K562 (cell line): Measurements from ENCODE around the gene PNMT. TPM values are rescaled to one million over a fixed set of nuclear protein-coding genes. Genes with fewer than 3 reads are reported as not detected.

ENCODE experiments used
- ATAC-seq: fragments of 200-7000 bp; cut with Tn5 transposase; 3 replicates; pipeline ENCODE4 v1.9.1; 2020; ENCODE audit warnings: moderate library complexity
- BruUV-seq: library from RNA; stranded (reverse); fragments of 400-500 nt; replicated peaks from 2 replicates; lab custom pipeline; 2021; lab: Mats Ljungman, UMichigan
- CTCF ChIA-PET: fragments of 300-600 bp; formaldehyde crosslinking; extraction: SDS; loops from one replicate; lab custom pipeline; 2021; ENCODE audit warnings: low intra/inter-chr PET ratio; lab: Yijun Ruan, JAX
- POLR2A ChIA-PET: fragments of 300-600, 350-650 bp; sonication (Branson Sonifier 250); formaldehyde crosslinking; extraction: SDS; loops from one replicate; lab custom pipeline; 2021; ENCODE audit warnings: antibody characterized with exemption, inconsistent platforms; lab: Yijun Ruan, JAX
- DNase-seq, 4 experiments: peaks; one replicate each; pipeline versions ENCODE4 v3.0.0 to v3.0.0-alpha.2; 2011 to 2018; ENCODE audit warnings: low spot score in 3 of 4, mixed read lengths in 3 of 4; ENCODE audit errors: extremely low read depth in 1 of 4
- FAIRE-seq: peaks from 2 replicates; lab custom pipeline; 2011; peaks lifted over from hg19 to GRCh38; lab: Jason Lieb, UNC
- H2AFZ ChIP-seq: 2 replicates; pipeline ENCODE4 v1.6.0; 2011; ENCODE audit warnings: low read depth, low read length, control low read depth, inconsistent platforms
- H3K27ac ChIP-seq: fragments of 200-600 bp; 3 replicates; pipeline ENCODE4 v1.8.0; 2011; ENCODE audit warnings: low read depth, mild to moderate bottlenecking, control low read depth, inconsistent platforms, low read length, moderate library complexity, mixed read lengths; ENCODE audit errors: extremely low read depth
- H3K27me3 ChIP-seq, 2 experiments: fragments of 300-600 bp in 1 of 2; 2 replicates in 1 of 2; 3 replicates in 1 of 2; pipeline versions ENCODE4 v1.6.0 to v1.8.0; 2011; ENCODE audit warnings: inconsistent platforms in 2 of 2, low read length in 2 of 2, mild to moderate bottlenecking in 1 of 2, mixed read lengths in 1 of 2, moderate library complexity in 1 of 2; ENCODE audit not compliant: control insufficient read depth in 2 of 2, insufficient read depth in 2 of 2
- H3K36me3 ChIP-seq: fragments of 300-600 bp; 3 replicates; pipeline ENCODE4 v1.8.0; 2011; ENCODE audit warnings: mild to moderate bottlenecking, low read length, inconsistent platforms; ENCODE audit not compliant: control insufficient read depth, insufficient read depth
- H3K4me1 ChIP-seq, 2 experiments: fragments of 200-600 bp in 1 of 2; replicated peaks in 1 of 2; 2 replicates in 1 of 2; 3 replicates in 1 of 2; pipeline versions ENCODE4 v1.5.1 to v1.8.0; 2011; ENCODE audit warnings: inconsistent platforms in 2 of 2, low read length in 2 of 2, mild to moderate bottlenecking in 1 of 2, mixed read lengths in 1 of 2, moderate library complexity in 1 of 2; ENCODE audit not compliant: control insufficient read depth in 2 of 2, insufficient read depth in 2 of 2
- H3K4me2 ChIP-seq: 2 replicates; pipeline ENCODE4 v1.6.1; 2011; ENCODE audit warnings: low read length, control low read depth, inconsistent platforms, mixed read lengths; ENCODE audit not compliant: insufficient read depth
- H3K4me3 ChIP-seq: fragments of 200-600 bp; sonication (generic), shearing (Covaris generic); 2 replicates; pipeline ENCODE4 v1.5.1; 2016; ENCODE audit warnings: control low read depth, inconsistent platforms
- H3K79me2 ChIP-seq: fragments of 200-600 bp; 3 replicates; pipeline ENCODE4 v1.8.0; 2011; ENCODE audit warnings: low read length, inconsistent platforms; ENCODE audit not compliant: control insufficient read depth, insufficient read depth
- H3K9ac ChIP-seq, 2 experiments: 2 replicates each; pipeline versions ENCODE4 v1.6.0 to v1.6.1; 2011; ENCODE audit warnings: low read depth in 2 of 2, low read length in 2 of 2, control low read depth in 1 of 2, inconsistent platforms in 1 of 2, mild to moderate bottlenecking in 1 of 2, mixed read lengths in 1 of 2; ENCODE audit not compliant: insufficient read depth in 1 of 2
- H3K9me1 ChIP-seq: one replicate; pipeline ENCODE4 v1.6.0; 2011; ENCODE audit warnings: inconsistent platforms, mild to moderate bottlenecking, low read length, moderate library complexity; ENCODE audit not compliant: control insufficient read depth, insufficient read depth
- H3K9me3 ChIP-seq: replicated peaks from 2 replicates; pipeline ENCODE4 v1.5.1; 2011; ENCODE audit warnings: low read depth, low read length, inconsistent platforms; ENCODE audit not compliant: control insufficient read depth, insufficient read depth
- H4K20me1 ChIP-seq: replicated peaks from 2 replicates; pipeline ENCODE4 v1.6.1; 2011; ENCODE audit warnings: low read length, inconsistent platforms, mixed read lengths; ENCODE audit not compliant: control insufficient read depth, insufficient read depth
- ARID3A ChIP-seq: IDR thresholded peaks from 2 replicates; pipeline ENCODE4 v1.6.1; 2012; ENCODE audit warnings: low read depth, low read length, improper control_type of control experiment, borderline replicate concordance
- KLF6 ChIP-seq: fragments of 250-450 bp; sonication (Bioruptor Pico); IDR thresholded peaks from 2 replicates; pipeline ENCODE4 v1.4.0; 2020; ENCODE audit warnings: mild to moderate bottlenecking, moderate library complexity, borderline replicate concordance
- RAD21 ChIP-seq, 2 experiments: fragments of 250-450 bp in 1 of 2; fragments of 450-650 bp in 1 of 2; sonication (Bioruptor Pico) in 1 of 2; formaldehyde crosslinking in 1 of 2; IDR thresholded peaks in 1 of 2; conservative IDR thresholded peaks in 1 of 2; 2 replicates each; pipeline versions ENCODE4 v1.4.0 to v1.8.0; 2020 to 2022; ENCODE audit warnings: mild to moderate bottlenecking in 2 of 2, moderate library complexity in 1 of 2
- RCOR1 ChIP-seq, 2 experiments: IDR thresholded peaks; 2 replicates each; pipeline ENCODE4 v1.6.1; 2012; ENCODE audit warnings: low read depth in 2 of 2, low read length in 2 of 2, borderline replicate concordance in 1 of 2, improper control_type of control experiment in 1 of 2
- SMARCA5 ChIP-seq: fragments of 450-650 bp; IDR thresholded peaks from 2 replicates; pipeline ENCODE4 v1.6.1; 2016
- SP2 ChIP-seq: IDR thresholded peaks from 2 replicates; pipeline ENCODE4 v1.6.1; 2011; ENCODE audit warnings: mild to moderate bottlenecking, low read depth, low read length, moderate library complexity; ENCODE audit not compliant: poor library complexity, severe bottlenecking; ENCODE audit errors: extremely low read depth
- WGBS: fragments of 100-300 bp; shearing (Covaris generic); methylation state at CpG from one replicate; pipeline ENCODE4 v1.1.6; 2016; ENCODE audit warnings: low coverage, mixed read lengths; ENCODE audit not compliant: insufficient coverage; ENCODE audit errors: missing lambda C conversion rate; 5-methylcytosine and 5-hydroxymethylcytosine counted together
- in situ Hi-C: fragments of 300-500 bp; cut with MboI; formaldehyde crosslinking; loops from 4 replicates; pipeline ENCODE4 v1.15.0; 2018; ENCODE audit warnings: inconsistent platforms, mixed read lengths
- intact Hi-C: fragments of 100-400 bp; cut with micrococcal nuclease; formaldehyde crosslinking; loops from 2 replicates; pipeline ENCODE4 v1.14.2; 2022
- polyA plus RNA-seq, 8 experiments: library from polyadenylated mRNA; depleted of rRNA in 4 of 8; stranded (reverse) in 5 of 8; unstranded in 3 of 8; fragments of >200 nt; fragmentation: Nextera tagmentation in 2 of 8; fragmentation: Illumina TruSeq in 1 of 8; extraction: Ambion mirVana in 2 of 8; extraction: Trizol in 1 of 8; gene quantifications; 2 replicates each; pipeline versions ENCODE4 v1.2.1 to v1.2.3, GENCODE V29; 2011 to 2014; ENCODE audit warnings: inconsistent platforms in 1 of 8, missing spikeins in 1 of 8
- total RNA-seq, 7 experiments: library from RNA; depleted of rRNA in 6 of 7; stranded (reverse); fragments of >200 nt in 6 of 7; fragmentation: Illumina TruSeq in 2 of 7; extraction: Trizol in 2 of 7; gene quantifications; 2 replicates each; pipeline versions ENCODE4 v1.2.1 to v1.2.3, GENCODE V29; 2011 to 2021; ENCODE audit warnings: low replicate concordance in 1 of 7
- TF ChIP-seq, protein P1 (sequence below): fragments of 450-650 bp; IDR thresholded peaks from 2 replicates; pipeline ENCODE4 v1.6.1; 2017; ENCODE audit warnings: antibody characterized with exemption
- TF ChIP-seq, protein P2 (sequence below), 3 experiments: IDR thresholded peaks in 2 of 3; conservative IDR thresholded peaks in 1 of 3; 2 replicates each; pipeline ENCODE4 v1.5.1; 2011 to 2012; ENCODE audit warnings: low read length in 3 of 3, mild to moderate bottlenecking in 3 of 3, control low read depth in 2 of 3, improper control_type of control experiment in 1 of 3, inconsistent platforms in 1 of 3, low read depth in 1 of 3, mixed read lengths in 1 of 3, moderate library complexity in 1 of 3; ENCODE audit not compliant: insufficient read depth in 2 of 3
- TF ChIP-seq, protein P3 (sequence below): sonication (generic); formaldehyde crosslinking; IDR thresholded peaks from 2 replicates; pipeline ENCODE4 v1.8.0; 2022; ENCODE audit warnings: mild to moderate bottlenecking, missing genetic modification reagents

PNMT gene
- total and polyA plus RNA-seq, 9 of the 15 experiments (the other 6 are each of a cell fraction or from before 2014, with no cell fraction given), result 0.55 to 18.1 (median 5.8) TPM

GRCh38 chr17:39634384-39634871 lies 33.8 kb upstream of the PNMT start:
- intact Hi-C loops, result no loop called here
- peak; percentile 54 to 64 (median 58) for DNase-seq
- peaks cover 31 to 44% of the 10 kb centered on the region in 2 experiments for H3K4me1 ChIP-seq
- TF ChIP-seq SP2, result no peak
- peak in 1 of 2 experiments; percentile 36; a peak in 1 of 4 replicates for TF ChIP-seq RAD21 (CRISPR knock-in tag; conservative IDR thresholded peaks at IDR 0.05 in 1 of 2, IDR thresholded peaks at IDR 0.05 in 1 of 2)
- no peak for TF ChIP-seq KLF6 (CRISPR knock-in tag)
- TF ChIP-seq, protein P1, sequence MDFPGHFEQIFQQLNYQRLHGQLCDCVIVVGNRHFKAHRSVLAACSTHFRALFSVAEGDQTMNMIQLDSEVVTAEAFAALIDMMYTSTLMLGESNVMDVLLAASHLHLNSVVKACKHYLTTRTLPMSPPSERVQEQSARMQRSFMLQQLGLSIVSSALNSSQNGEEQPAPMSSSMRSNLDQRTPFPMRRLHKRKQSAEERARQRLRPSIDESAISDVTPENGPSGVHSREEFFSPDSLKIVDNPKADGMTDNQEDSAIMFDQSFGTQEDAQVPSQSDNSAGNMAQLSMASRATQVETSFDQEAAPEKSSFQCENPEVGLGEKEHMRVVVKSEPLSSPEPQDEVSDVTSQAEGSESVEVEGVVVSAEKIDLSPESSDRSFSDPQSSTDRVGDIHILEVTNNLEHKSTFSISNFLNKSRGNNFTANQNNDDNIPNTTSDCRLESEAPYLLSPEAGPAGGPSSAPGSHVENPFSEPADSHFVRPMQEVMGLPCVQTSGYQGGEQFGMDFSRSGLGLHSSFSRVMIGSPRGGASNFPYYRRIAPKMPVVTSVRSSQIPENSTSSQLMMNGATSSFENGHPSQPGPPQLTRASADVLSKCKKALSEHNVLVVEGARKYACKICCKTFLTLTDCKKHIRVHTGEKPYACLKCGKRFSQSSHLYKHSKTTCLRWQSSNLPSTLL, result no peak
- TF ChIP-seq, protein P2, sequence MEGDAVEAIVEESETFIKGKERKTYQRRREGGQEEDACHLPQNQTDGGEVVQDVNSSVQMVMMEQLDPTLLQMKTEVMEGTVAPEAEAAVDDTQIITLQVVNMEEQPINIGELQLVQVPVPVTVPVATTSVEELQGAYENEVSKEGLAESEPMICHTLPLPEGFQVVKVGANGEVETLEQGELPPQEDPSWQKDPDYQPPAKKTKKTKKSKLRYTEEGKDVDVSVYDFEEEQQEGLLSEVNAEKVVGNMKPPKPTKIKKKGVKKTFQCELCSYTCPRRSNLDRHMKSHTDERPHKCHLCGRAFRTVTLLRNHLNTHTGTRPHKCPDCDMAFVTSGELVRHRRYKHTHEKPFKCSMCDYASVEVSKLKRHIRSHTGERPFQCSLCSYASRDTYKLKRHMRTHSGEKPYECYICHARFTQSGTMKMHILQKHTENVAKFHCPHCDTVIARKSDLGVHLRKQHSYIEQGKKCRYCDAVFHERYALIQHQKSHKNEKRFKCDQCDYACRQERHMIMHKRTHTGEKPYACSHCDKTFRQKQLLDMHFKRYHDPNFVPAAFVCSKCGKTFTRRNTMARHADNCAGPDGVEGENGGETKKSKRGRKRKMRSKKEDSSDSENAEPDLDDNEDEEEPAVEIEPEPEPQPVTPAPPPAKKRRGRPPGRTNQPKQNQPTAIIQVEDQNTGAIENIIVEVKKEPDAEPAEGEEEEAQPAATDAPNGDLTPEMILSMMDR (IDR thresholded peaks at IDR 0.05 in 2 of 3, conservative IDR thresholded peaks at IDR 0.05 in 1 of 3; ENCODE audit: insufficient read depth in 2 of 3, low read depth in 1 of 3, low read length in 3 of 3), result peak; percentile 79 to 83 (median 81)
- 0 out of 2 replicates have a peak, but pooled peaks have one; percentile 15 for TF ChIP-seq ARID3A
- no peak for TF ChIP-seq SMARCA5
- TF ChIP-seq, protein P3, sequence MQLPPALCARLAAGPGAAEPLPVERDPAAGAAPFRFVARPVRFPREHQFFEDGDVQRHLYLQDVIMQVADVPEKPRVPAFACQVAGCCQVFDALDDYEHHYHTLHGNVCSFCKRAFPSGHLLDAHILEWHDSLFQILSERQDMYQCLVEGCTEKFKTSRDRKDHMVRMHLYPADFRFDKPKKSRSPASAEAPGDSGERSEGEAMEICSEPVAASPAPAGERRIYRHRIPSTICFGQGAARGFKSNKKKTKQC (CRISPR knock-in tag), result no peak
- TF ChIP-seq RCOR1 (IDR thresholded peaks at IDR 0.05; ENCODE audit: borderline replicate concordance in 1 of 2, low read depth in 2 of 2, low read length in 2 of 2), result 0 out of 4 replicates have a peak, but pooled peaks of 1 of the 2 experiments have one; percentile 18

More at GRCh38 chr17:39634384-39634871, 33.8 kb upstream of the PNMT start:
- 41% methylated on average over 2 of the region's 2 CpGs for WGBS
- H3K9me1 ChIP-seq, result no peaks in the 10 kb centered on the region
- ChIA-PET POLR2A (interaction anchor here (0.9 to 1.2 kb wide), 2 partner anchors 11 to 21 kb away, joined by 3 to 4 read pairs; no protein-coding TSS in a partner anchor), CTCF (interaction anchor here (0.6 to 2.0 kb wide), 5 partner anchors 11 to 120 kb away, joined by 3 to 12 read pairs (median 3); partner anchors contain the start of gene PNMT)
- H2AFZ ChIP-seq, result peak overlapping the region; percentile 64; the same call in 1 of the 2 replicates
- ATAC-seq, result 0 out of 3 replicates have a peak, but pooled peaks have one; percentile 13
- H3K27me3 ChIP-seq, result no peaks in the 10 kb centered on the region
- H3K4me2 ChIP-seq, result no peak overlapping the region
- H3K9ac ChIP-seq, result no peak overlapping the region; a peak in 1 of 4 replicates
- H3K36me3 ChIP-seq, result peaks cover 1% of the 10 kb centered on the region; the same call in 2 of the 3 replicates
- no TSS peak for BruUV-seq
- peak; percentile 72 for FAIRE-seq
- no peaks in the 10 kb centered on the region; the same call in 1 of the 2 replicates for H4K20me1 ChIP-seq
- in situ Hi-C loops, result no loop called here
- no peak overlapping the region for H3K27ac ChIP-seq
- H3K79me2 ChIP-seq, result peaks cover 25% of the 10 kb centered on the region
- no peak overlapping the region for H3K4me3 ChIP-seq
- no peaks in the 10 kb centered on the region for H3K9me3 ChIP-seq
